ENCODE data around the gene DOC2B.
"Not testable (repeated sequence)": the region's sequence is repeated elsewhere in the genome, so short reads cannot be mapped to it uniquely, and the experiment has no call there.

DOC2B gene

DNA sequence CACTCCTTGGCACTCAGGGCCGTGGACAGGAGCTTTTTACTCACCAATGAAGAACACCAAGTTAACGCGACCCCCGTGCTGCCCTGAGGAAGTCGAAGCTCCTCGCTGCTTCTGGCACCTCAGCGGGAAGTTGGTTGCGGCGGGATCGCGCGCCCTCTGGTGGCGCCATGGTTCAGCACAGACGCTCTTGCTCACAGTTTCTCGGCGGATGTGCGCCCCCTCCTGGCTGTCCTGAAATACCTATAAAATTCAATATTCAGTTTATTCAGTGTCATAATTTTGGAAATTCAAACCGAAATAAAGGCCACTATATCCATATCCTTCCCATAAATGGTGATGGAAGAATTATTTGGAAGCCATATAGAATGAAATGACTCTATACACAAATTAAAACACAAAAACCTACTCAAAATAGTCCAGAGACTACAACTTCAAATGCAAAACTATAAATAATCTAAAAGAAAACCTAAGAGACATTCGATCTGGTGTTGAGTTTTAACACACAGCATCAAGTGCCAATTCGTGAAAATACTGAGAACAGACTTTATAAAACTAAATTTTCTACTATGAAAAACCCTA is 63.0 kb downstream of the DOC2B start:
- not testable (repeated sequence) for H2AFZ ChIP-seq (ENCODE audit: low read length); H3K9ac ChIP-seq (ENCODE audit: low read length); H3K4me1 ChIP-seq (ENCODE audit: low read length); H4K20me1 ChIP-seq (ENCODE audit: insufficient read depth, low read length); H3F3A ChIP-seq (ENCODE audit: insufficient read depth, low read length); H3K9me3 ChIP-seq (replicated peaks; ENCODE audit: insufficient read depth, low read length); H3K27ac ChIP-seq (ENCODE audit: low read length); H3K4me3 ChIP-seq (ENCODE audit: low read length); H3K27me3 ChIP-seq (replicated peaks; ENCODE audit: insufficient read depth, low read length); H3K9me2 ChIP-seq (replicated peaks; ENCODE audit: insufficient read depth, low read length); H3K79me2 ChIP-seq (ENCODE audit: low read length); H3K36me3 ChIP-seq (replicated peaks; ENCODE audit: insufficient read depth, low read length); H3K4me2 ChIP-seq (ENCODE audit: low read depth, low read length)
- TF ChIP-seq, protein P1, sequence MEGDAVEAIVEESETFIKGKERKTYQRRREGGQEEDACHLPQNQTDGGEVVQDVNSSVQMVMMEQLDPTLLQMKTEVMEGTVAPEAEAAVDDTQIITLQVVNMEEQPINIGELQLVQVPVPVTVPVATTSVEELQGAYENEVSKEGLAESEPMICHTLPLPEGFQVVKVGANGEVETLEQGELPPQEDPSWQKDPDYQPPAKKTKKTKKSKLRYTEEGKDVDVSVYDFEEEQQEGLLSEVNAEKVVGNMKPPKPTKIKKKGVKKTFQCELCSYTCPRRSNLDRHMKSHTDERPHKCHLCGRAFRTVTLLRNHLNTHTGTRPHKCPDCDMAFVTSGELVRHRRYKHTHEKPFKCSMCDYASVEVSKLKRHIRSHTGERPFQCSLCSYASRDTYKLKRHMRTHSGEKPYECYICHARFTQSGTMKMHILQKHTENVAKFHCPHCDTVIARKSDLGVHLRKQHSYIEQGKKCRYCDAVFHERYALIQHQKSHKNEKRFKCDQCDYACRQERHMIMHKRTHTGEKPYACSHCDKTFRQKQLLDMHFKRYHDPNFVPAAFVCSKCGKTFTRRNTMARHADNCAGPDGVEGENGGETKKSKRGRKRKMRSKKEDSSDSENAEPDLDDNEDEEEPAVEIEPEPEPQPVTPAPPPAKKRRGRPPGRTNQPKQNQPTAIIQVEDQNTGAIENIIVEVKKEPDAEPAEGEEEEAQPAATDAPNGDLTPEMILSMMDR (IDR thresholded peaks at IDR 0.05; ENCODE audit: low read length) = peak; percentile 44
- peak; percentile 6 for DNase-seq

DNA sequence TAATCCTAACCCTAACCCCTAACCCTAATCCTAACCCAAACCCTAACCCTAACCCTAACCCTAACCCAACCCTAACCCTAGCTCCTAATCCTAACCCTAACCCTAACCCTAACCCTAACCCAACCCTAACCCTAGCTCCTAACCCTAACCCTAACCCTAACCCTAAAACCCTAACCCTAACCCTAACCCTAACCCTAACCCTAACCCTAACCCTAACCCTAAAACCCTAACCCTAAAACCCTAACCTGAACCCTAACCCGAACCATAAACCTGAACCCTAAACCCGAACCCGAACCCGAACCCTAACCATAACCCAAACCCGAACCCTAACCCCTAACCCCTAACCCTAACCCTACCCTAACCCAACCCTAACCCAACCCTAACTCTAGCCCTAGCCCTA is 68.3 kb downstream of the DOC2B start:
- DNase-seq = peak; percentile 20
- H4K20me1 ChIP-seq (ENCODE audit: insufficient read depth, low read length); H3K9ac ChIP-seq (ENCODE audit: low read length): not testable (repeated sequence)

More for the DNA sequence above, 68.3 kb downstream of the DOC2B start:
- H3K79me2 ChIP-seq (ENCODE audit: low read length); H3F3A ChIP-seq (ENCODE audit: insufficient read depth, low read length); H2AFZ ChIP-seq (ENCODE audit: low read length); H3K4me2 ChIP-seq (ENCODE audit: low read depth, low read length); H3K27ac ChIP-seq (ENCODE audit: low read length); H3K36me3 ChIP-seq (replicated peaks; ENCODE audit: insufficient read depth, low read length); H3K4me1 ChIP-seq (ENCODE audit: low read length); H3K4me3 ChIP-seq (ENCODE audit: low read length); H3K9me3 ChIP-seq (replicated peaks; ENCODE audit: insufficient read depth, low read length); H3K9me2 ChIP-seq (replicated peaks; ENCODE audit: insufficient read depth, low read length); H3K27me3 ChIP-seq (replicated peaks; ENCODE audit: insufficient read depth, low read length): not testable (repeated sequence)
